Mononuclear cell (primary cell): ENCODE measurements around the gene BANP. TPM values are rescaled to one million over a fixed set of nuclear protein-coding genes. Genes with fewer than 3 reads are reported as not detected.
"Not testable (repeated sequence)": the region's sequence is repeated elsewhere in the genome, so short reads cannot be mapped to it uniquely, and the experiment has no call there.

Source experiments
- H3K27me3 ChIP-seq: 2 replicates; pipeline ENCODE4 v1.6.0; 2011; ENCODE audit warnings: low read length, control low read depth; ENCODE audit not compliant: insufficient read depth
- H3K4me1 ChIP-seq: 2 replicates; pipeline ENCODE4 v1.5.1; 2011; ENCODE audit warnings: mild to moderate bottlenecking, low read length, control low read depth; ENCODE audit not compliant: insufficient read depth
- H3K4me3 ChIP-seq: 2 replicates; pipeline ENCODE4 v1.5.1; 2011; ENCODE audit warnings: mild to moderate bottlenecking, low read length, moderate library complexity
- H3K9me3 ChIP-seq: 2 replicates; pipeline ENCODE4 v1.5.1; 2011; ENCODE audit warnings: low read depth, mild to moderate bottlenecking, control low read depth, low read length
- total RNA-seq: library from RNA; depleted of rRNA; stranded (reverse); fragments of >200 nt; gene quantifications from one replicate; pipeline ENCODE4 v1.2.3, GENCODE V29; 2012

The BANP gene
- total RNA-seq, 1 donor = 71.8 TPM

DNA sequence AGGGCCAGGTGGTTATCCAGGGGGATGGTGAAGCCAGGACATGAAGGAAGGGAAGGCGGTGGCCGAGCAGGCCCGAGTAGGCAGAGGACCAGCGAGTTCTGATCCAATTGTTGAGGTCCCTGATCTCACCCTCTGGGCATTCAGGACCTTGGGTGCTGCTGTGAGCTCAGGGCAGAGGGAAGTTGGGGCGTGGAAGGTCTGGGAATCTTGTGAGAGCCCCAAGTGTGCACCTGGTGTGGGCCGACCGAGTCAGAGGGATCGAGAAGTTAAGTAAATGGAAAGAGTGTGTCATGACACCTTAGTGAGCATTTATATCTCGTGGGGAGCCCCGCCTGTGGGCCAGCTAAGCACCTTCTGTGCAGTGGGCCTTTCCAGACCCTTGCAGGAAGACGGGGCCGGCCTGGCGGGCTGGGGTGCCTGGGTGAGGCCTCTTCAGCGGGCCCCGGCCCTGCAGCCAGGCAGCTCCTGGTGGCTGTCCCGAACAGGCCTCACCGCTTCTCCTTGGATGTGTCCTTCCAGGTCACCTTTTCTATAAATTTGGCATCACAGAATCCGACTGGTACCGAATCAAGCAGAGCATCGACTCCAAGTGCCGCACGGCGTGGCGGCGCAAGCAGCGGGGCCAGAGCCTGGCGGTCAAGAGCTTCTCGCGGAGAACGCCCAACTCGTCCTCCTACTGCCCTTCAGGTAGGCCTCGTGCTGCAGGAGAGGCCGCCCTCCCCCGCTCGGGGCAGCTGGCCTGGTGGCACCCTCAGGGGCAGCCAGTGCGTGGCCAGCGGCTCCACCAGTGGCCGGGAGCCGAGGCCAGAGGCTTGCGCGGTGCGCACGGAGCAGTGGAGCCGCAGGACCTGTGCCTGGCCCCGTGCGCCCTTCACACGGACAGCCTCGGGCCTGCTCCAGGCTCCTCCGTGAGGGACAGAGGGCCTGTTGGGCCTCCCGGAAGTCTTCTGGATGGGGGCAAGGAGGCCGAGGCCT is 76.0 kb downstream of the BANP start:
- Histone ChIP-seq H3K9me3 (no peaks in the 10 kb centered on the region), H3K4me1 (peaks cover 15% of the 10 kb centered on the region), H3K27me3 (no peaks in the 10 kb centered on the region), H3K4me3 (no peak overlapping the region)

GRCh38 chr16:88028177-88028930 is 77.1 kb downstream of the BANP start:
- not testable (repeated sequence) for H3K27me3 ChIP-seq, H3K9me3 ChIP-seq, H3K4me3 ChIP-seq
- H3K4me1 ChIP-seq = peaks cover 15% of the 10 kb centered on the region

GRCh38 chr16:88030498-88030897 is 79.3 kb downstream of the BANP start:
- Histone ChIP-seq H3K4me1 (peaks cover 4% of the 10 kb centered on the region), H3K4me3 (no peak overlapping the region), H3K27me3 (no peaks in the 10 kb centered on the region), H3K9me3 (no peaks in the 10 kb centered on the region)

- H3K4me1 ChIP-seq, H3K4me3 ChIP-seq, H3K9me3 ChIP-seq, H3K27me3 ChIP-seq: not testable (repeated sequence)
Measured at GRCh38 chr16:88030961-88031360, 79.7 kb downstream of the BANP start.

- H3K4me3 ChIP-seq, H3K27me3 ChIP-seq, H3K9me3 ChIP-seq, H3K4me1 ChIP-seq: not testable (repeated sequence)
Measured at GRCh38 chr16:88033003-88033740, 81.9 kb downstream of the BANP start.

DNA sequence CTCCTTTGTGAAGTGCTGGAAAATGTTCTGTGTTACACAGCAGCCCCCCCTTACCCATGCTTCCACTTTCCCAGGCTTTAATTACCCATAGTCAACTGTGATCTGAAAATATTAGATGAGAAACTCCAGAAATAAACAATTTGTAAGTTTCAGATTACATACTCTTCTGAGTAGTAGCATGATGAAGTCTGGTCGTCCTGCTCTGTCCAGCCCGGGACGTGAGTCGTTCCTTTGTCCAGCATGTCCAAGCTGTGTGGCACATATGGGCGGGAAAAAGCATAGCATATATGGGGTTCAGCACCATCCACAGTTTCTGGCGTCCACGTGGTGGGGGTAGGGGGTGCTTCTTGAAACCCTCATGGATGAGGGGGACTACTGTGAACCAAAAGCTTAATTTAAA is 83.5 kb downstream of the BANP start:
- H3K9me3 ChIP-seq = no peaks in the 10 kb centered on the region
- no peak overlapping the region for H3K4me3 ChIP-seq
- no peaks in the 10 kb centered on the region for H3K4me1 ChIP-seq
- H3K27me3 ChIP-seq = no peaks in the 10 kb centered on the region

DNA sequence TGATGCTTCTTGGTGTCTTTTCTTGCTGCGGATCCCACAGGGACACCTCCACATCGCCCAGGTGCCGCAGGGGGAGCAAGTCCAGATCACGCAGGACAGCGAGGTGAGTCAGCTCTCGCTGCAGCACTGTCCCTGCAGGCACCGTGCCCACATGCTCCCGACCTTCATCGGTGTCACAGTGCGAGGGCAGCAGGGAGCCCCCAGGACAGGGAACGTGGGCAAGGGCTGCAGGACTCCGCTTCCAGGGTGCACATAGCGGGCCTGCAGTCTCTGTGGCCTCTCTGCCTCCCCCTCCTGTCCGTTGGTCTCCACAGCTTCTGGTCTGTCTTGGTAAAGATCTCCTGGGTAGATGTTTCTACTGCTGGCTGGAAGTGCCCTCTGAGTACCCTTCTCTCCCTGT is 84.1 kb downstream of the BANP start:
- Histone ChIP-seq H3K9me3 (no peaks in the 10 kb centered on the region), H3K4me1 (no peaks in the 10 kb centered on the region), H3K4me3 (no peak overlapping the region), H3K27me3 (no peaks in the 10 kb centered on the region)

DNA sequence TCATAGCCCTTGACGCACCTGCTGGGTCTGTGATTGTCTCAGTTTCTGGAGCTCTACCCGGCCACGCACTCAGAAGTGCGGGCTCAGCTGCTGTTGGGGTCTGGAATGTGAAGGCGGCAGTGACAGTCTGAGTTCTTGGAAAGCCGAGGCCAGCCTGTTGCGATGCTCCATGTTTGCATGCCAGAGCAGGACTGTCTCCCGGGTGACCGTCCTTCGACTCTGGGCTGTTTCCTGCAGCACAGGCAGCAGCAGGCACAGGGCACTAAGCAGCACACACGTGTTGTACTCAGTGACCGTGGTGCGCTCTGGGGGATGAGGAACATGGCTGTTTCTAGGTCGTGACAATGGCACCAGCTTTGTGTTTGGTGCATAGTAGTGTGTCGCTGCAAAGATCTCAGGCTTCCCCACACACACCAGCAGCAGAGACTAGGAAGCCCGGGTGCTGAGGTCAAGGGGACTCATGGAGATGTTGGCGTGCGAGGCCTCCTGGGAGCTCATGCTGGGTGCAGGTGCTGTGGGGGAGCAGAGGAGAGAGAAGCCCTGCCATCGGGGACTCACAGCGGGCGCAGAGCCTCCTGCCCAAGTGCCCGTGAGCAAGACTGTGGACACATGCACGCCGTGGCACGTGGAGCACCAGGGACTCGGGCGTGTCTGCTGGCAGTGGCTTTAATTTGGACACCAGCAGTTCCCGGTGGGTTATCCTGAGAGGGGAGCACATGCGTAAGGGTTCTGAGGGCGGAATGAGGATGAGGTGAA is 84.8 kb downstream of the BANP start:
- not testable (repeated sequence) for H3K9me3 ChIP-seq, H3K4me1 ChIP-seq, H3K27me3 ChIP-seq, H3K4me3 ChIP-seq

DNA sequence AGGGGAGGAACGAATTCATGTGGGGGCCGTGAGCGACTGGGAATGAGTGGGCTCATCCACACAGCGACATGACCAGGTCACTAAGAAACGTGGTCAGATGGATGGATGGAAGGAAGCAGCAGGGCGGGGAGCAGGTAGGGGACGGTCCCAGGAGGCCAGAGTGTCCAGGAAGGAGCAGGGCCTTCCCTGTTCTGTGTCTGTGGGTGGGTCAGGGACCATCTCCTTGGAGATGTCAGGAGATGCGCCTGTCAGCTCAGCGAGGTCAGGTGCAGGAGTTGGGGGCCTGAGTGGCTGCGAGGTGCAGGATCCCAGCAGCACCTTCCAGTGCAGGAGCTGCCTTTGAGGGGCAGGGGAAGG is 85.4 kb downstream of the BANP start:
- H3K4me1 ChIP-seq, H3K9me3 ChIP-seq, H3K27me3 ChIP-seq, H3K4me3 ChIP-seq: not testable (repeated sequence)

DNA sequence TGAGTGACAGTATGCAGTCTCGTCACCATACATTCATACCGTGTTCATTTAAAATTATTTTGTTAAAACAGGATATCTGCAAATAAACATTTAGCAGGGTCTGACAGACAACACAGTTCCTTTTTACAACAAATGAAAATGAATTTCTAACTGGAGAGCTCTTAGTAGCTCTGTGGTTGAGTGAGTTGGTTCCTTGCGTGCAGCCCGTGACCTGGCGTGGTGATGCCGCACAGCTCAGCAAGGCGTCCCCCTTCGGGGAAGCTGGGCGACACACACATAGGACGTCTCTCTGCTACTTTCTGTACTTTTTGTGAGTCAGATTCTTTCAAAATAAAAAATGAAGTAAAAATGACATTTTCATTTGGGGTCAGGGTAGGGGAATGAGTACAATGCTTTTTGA is 86.1 kb downstream of the BANP start:
- H3K4me1 ChIP-seq, H3K27me3 ChIP-seq, H3K4me3 ChIP-seq, H3K9me3 ChIP-seq: not testable (repeated sequence)

DNA sequence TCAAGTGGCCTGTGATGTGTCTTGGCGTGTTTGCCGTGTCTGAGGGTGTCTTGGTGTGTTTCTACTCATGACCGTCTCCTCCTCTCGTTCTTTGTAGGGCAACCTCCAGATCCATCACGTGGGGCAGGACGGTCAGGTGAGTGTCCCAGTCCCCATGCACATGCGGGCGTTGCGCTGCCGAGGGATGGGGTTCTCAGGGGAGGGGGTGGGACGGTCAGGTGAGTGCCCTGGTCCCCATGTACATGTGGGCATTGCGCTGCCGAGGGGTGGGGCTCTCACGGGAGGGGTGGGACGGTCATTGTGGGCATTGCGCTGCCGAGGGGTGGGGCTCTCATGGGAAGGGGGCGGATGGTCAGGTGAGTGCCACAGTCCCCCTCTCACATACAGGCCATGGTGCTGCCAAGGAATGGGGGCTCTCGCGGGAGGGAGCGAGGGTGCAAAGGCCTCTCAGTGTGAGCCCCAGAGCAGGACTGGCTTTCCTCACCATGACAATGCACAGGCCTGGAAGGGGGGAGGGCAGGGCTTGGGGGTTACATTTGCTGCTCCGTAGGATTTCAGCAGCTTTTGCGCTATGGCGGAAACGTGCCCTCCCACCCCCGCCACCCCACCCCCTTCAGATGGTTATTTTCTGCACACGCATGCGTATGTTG is 86.8 kb downstream of the BANP start:
- H3K4me3 ChIP-seq, H3K9me3 ChIP-seq, H3K27me3 ChIP-seq: not testable (repeated sequence)
- peaks cover 15% of the 10 kb centered on the region for H3K4me1 ChIP-seq

DNA sequence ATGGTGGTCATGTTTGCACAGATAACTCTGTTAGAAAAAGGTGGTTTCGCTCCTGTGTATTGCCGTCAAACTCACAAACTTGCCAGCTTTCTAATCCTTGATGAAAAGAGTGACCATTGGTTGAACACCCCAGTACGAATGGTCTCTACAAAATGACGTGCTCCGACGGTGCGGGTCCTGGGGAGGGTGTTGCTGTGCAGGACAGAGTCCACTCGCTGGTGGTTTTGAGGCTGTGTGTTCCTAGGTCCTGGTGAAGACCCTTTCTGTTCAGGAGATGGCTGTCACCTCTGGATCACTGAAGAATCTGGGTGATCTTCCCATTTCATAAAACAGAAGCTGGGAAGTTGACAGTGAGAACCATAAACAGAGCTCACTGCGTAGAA is 87.3 kb downstream of the BANP start:
- H3K27me3 ChIP-seq, H3K4me3 ChIP-seq, H3K9me3 ChIP-seq: not testable (repeated sequence)
- peaks cover 20% of the 10 kb centered on the region for H3K4me1 ChIP-seq

DNA sequence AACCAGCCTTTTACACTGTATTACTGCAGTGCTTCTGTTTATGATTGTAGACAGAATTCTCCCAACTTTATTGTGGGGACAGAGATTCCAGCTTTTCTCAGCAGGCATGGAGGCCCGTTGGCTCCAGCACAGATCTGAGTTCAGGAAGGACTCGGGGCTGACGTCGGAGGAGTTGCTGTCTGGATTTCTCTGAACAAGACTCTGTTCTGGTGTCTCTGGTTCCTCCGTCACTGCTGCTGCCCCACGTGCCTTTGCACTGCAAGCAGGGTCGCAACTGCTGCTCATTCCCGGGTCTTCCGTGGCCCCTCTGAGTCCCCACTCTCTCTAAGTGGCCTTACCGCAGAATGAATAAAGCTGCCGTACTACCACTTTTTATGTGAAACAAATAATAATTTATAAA is 88.4 kb downstream of the BANP start:
- Histone ChIP-seq H3K4me3 (no peak overlapping the region), H3K9me3 (no peaks in the 10 kb centered on the region), H3K27me3 (no peaks in the 10 kb centered on the region), H3K4me1 (peaks cover 29% of the 10 kb centered on the region)

- H3K9me3 ChIP-seq, H3K27me3 ChIP-seq, H3K4me3 ChIP-seq: not testable (repeated sequence)
- peaks cover 36% of the 10 kb centered on the region for H3K4me1 ChIP-seq
Measured at GRCh38 chr16:88040196-88040876, 89.1 kb downstream of the BANP start.
